T-helper 1 cell treated with Interleukin-12 subunit alpha and Interleukin-12 subunit beta and Interleukin-4 antibody, amounts not matched to agents 30 μg/mL and 1 μg/mL, for 36 hours (primary cell): Measurements from ENCODE around the gene SCNN1B.
A peak's percentile ranks its signal among the peaks of the same experiment; 100 is the strongest.

Experiments
- H3K27ac Mint-ChIP-seq: one replicate; pipeline ENCODE4 v1.8.0; 2021; ENCODE audit warnings: mild to moderate bottlenecking, mixed read lengths
- H3K27me3 Mint-ChIP-seq: one replicate; pipeline ENCODE4 v1.8.0; 2021; ENCODE audit warnings: low read depth, mixed read lengths
- H3K36me3 Mint-ChIP-seq: one replicate; pipeline ENCODE4 v1.8.0; 2021; ENCODE audit warnings: low read depth, mixed read lengths
- H3K4me1 Mint-ChIP-seq: one replicate; pipeline ENCODE4 v1.8.0; 2021; ENCODE audit warnings: low read depth, mixed read lengths
- H3K4me3 Mint-ChIP-seq: one replicate; pipeline ENCODE4 v1.8.0; 2021; ENCODE audit warnings: mild to moderate bottlenecking, moderate library complexity, mixed read lengths
- H3K9me3 Mint-ChIP-seq: one replicate; pipeline ENCODE4 v1.8.0; 2021; ENCODE audit warnings: mixed read lengths

The SCNN1B gene

GRCh38 chr16:23323224-23324030, 21.3 kb downstream of the SCNN1B start:
- Mint-ChIP-seq H3K4me1 (no peaks in the 10 kb centered on the region), H3K27ac (no peak overlapping the region), H3K9me3 (no peaks in the 10 kb centered on the region), H3K4me3 (no peak overlapping the region), H3K36me3 (no peaks in the 10 kb centered on the region), H3K27me3 (no peaks in the 10 kb centered on the region)

- H3K4me3 Mint-ChIP-seq = no peak overlapping the region
- no peaks in the 10 kb centered on the region for H3K36me3 Mint-ChIP-seq
- no peak overlapping the region for H3K27ac Mint-ChIP-seq
- no peaks in the 10 kb centered on the region for H3K9me3 Mint-ChIP-seq
- no peaks in the 10 kb centered on the region for H3K27me3 Mint-ChIP-seq
- H3K4me1 Mint-ChIP-seq = no peaks in the 10 kb centered on the region
Observed at GRCh38 chr16:23324727-23325126, 22.6 kb downstream of the SCNN1B start.

GRCh38 chr16:23327836-23328235, 25.7 kb downstream of the SCNN1B start:
- no peaks in the 10 kb centered on the region for H3K36me3 Mint-ChIP-seq

GRCh38 chr16:23330161-23330560, 28.1 kb downstream of the SCNN1B start:
- no peaks in the 10 kb centered on the region for H3K4me1 Mint-ChIP-seq
- H3K9me3 Mint-ChIP-seq = no peaks in the 10 kb centered on the region
- no peak overlapping the region for H3K4me3 Mint-ChIP-seq
- no peak overlapping the region for H3K27ac Mint-ChIP-seq
- no peaks in the 10 kb centered on the region for H3K36me3 Mint-ChIP-seq
- no peaks in the 10 kb centered on the region for H3K27me3 Mint-ChIP-seq

More at GRCh38 chr16:23327836-23328235, 25.7 kb downstream of the SCNN1B start:
- H3K27ac Mint-ChIP-seq = no peak overlapping the region
- no peaks in the 10 kb centered on the region for H3K27me3 Mint-ChIP-seq
- no peaks in the 10 kb centered on the region for H3K9me3 Mint-ChIP-seq
- no peaks in the 10 kb centered on the region for H3K4me1 Mint-ChIP-seq
- no peak overlapping the region for H3K4me3 Mint-ChIP-seq

- no peaks in the 10 kb centered on the region for H3K9me3 Mint-ChIP-seq
- H3K27me3 Mint-ChIP-seq = no peaks in the 10 kb centered on the region
- H3K27ac Mint-ChIP-seq = no peak overlapping the region
- H3K36me3 Mint-ChIP-seq = no peaks in the 10 kb centered on the region
- H3K4me1 Mint-ChIP-seq = no peaks in the 10 kb centered on the region
- H3K4me3 Mint-ChIP-seq = no peak overlapping the region
Observed at GRCh38 chr16:23330583-23331249, 28.6 kb downstream of the SCNN1B start.

GRCh38 chr16:23333034-23333579, 31.0 kb downstream of the SCNN1B start:
- Mint-ChIP-seq H3K4me3 (no peak overlapping the region), H3K27me3 (no peaks in the 10 kb centered on the region), H3K36me3 (no peaks in the 10 kb centered on the region), H3K27ac (no peak overlapping the region), H3K4me1 (no peaks in the 10 kb centered on the region), H3K9me3 (no peaks in the 10 kb centered on the region)

- Mint-ChIP-seq H3K27ac (peak overlapping the region; percentile 19), H3K27me3 (no peaks in the 10 kb centered on the region), H3K36me3 (no peaks in the 10 kb centered on the region), H3K4me3 (no peak overlapping the region), H3K4me1 (no peaks in the 10 kb centered on the region), H3K9me3 (no peaks in the 10 kb centered on the region)
Observed at GRCh38 chr16:23333831-23334456, 31.8 kb downstream of the SCNN1B start.

- Mint-ChIP-seq H3K9me3 (no peaks in the 10 kb centered on the region), H3K36me3 (no peaks in the 10 kb centered on the region), H3K4me1 (no peaks in the 10 kb centered on the region), H3K27ac (no peak overlapping the region), H3K27me3 (no peaks in the 10 kb centered on the region), H3K4me3 (no peak overlapping the region)
Observed at GRCh38 chr16:23334457-23334853, 32.4 kb downstream of the SCNN1B start.

GRCh38 chr16:23334950-23335349, 32.8 kb downstream of the SCNN1B start:
- Mint-ChIP-seq H3K9me3 (no peaks in the 10 kb centered on the region), H3K27me3 (no peaks in the 10 kb centered on the region), H3K36me3 (no peaks in the 10 kb centered on the region), H3K27ac (no peak overlapping the region), H3K4me1 (no peaks in the 10 kb centered on the region), H3K4me3 (no peak overlapping the region)

- no peaks in the 10 kb centered on the region for H3K4me1 Mint-ChIP-seq
- H3K4me3 Mint-ChIP-seq = no peak overlapping the region
- peaks cover 10% of the 10 kb centered on the region for H3K27me3 Mint-ChIP-seq
- no peaks in the 10 kb centered on the region for H3K9me3 Mint-ChIP-seq
- H3K27ac Mint-ChIP-seq = no peak overlapping the region
- H3K36me3 Mint-ChIP-seq = no peaks in the 10 kb centered on the region
Observed at GRCh38 chr16:23337836-23338550, 35.9 kb downstream of the SCNN1B start.

- H3K4me1 Mint-ChIP-seq = no peaks in the 10 kb centered on the region
- H3K9me3 Mint-ChIP-seq = no peaks in the 10 kb centered on the region
- no peaks in the 10 kb centered on the region for H3K36me3 Mint-ChIP-seq
- H3K4me3 Mint-ChIP-seq = no peak overlapping the region
- no peak overlapping the region for H3K27ac Mint-ChIP-seq
- peaks cover 10% of the 10 kb centered on the region for H3K27me3 Mint-ChIP-seq
Observed at GRCh38 chr16:23339787-23340186, 37.7 kb downstream of the SCNN1B start.

GRCh38 chr16:23342083-23342640, 40.1 kb downstream of the SCNN1B start:
- Mint-ChIP-seq H3K27me3 (peaks cover 10% of the 10 kb centered on the region), H3K36me3 (no peaks in the 10 kb centered on the region), H3K4me1 (no peaks in the 10 kb centered on the region), H3K27ac (no peak overlapping the region), H3K4me3 (no peak overlapping the region), H3K9me3 (no peaks in the 10 kb centered on the region)

- H3K4me3 Mint-ChIP-seq = no peak overlapping the region
- H3K27me3 Mint-ChIP-seq = peaks cover 10% of the 10 kb centered on the region
- no peaks in the 10 kb centered on the region for H3K9me3 Mint-ChIP-seq
- no peak overlapping the region for H3K27ac Mint-ChIP-seq
- H3K4me1 Mint-ChIP-seq = no peaks in the 10 kb centered on the region
- no peaks in the 10 kb centered on the region for H3K36me3 Mint-ChIP-seq
Observed at GRCh38 chr16:23343643-23344612, 41.8 kb downstream of the SCNN1B start.
